ENCODE data around the gene CHCHD6.

DNA sequence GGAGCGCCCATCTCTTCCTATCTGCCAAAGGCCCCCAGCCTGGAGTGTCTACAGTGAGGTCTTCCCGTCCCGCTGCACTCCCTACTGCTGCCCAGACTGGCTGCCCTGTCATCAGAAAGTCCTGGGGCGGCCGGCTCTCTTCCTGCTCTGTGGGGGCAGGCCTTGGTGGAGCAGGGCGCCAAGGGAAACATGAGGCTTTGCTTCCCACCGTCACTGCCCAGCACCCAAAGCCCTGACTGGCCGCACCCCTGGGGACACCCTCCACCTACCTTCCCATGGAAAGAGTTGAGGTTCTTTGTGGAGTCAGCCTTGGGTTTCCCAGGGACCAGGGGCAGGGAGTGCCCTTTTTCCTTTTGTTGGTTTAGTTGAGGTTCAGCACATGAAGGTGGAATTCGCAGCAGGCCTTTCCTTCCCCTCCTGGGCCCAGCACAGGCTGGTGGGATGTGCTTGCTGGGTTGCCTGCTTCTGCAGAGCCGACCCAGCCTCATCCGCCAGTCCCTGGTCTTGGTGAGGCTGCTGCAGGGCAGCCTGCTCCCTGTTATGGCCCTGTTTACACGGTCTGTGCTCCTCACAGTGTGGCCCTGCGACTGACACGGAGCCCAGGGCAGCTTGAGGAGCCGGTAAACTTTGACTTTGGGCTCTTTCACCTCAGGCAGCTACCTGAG, 227.0 kb downstream of the CHCHD6 start:
- TF ChIP-seq, protein P1, sequence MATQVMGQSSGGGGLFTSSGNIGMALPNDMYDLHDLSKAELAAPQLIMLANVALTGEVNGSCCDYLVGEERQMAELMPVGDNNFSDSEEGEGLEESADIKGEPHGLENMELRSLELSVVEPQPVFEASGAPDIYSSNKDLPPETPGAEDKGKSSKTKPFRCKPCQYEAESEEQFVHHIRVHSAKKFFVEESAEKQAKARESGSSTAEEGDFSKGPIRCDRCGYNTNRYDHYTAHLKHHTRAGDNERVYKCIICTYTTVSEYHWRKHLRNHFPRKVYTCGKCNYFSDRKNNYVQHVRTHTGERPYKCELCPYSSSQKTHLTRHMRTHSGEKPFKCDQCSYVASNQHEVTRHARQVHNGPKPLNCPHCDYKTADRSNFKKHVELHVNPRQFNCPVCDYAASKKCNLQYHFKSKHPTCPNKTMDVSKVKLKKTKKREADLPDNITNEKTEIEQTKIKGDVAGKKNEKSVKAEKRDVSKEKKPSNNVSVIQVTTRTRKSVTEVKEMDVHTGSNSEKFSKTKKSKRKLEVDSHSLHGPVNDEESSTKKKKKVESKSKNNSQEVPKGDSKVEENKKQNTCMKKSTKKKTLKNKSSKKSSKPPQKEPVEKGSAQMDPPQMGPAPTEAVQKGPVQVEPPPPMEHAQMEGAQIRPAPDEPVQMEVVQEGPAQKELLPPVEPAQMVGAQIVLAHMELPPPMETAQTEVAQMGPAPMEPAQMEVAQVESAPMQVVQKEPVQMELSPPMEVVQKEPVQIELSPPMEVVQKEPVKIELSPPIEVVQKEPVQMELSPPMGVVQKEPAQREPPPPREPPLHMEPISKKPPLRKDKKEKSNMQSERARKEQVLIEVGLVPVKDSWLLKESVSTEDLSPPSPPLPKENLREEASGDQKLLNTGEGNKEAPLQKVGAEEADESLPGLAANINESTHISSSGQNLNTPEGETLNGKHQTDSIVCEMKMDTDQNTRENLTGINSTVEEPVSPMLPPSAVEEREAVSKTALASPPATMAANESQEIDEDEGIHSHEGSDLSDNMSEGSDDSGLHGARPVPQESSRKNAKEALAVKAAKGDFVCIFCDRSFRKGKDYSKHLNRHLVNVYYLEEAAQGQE (IDR thresholded peaks at IDR 0.05; ENCODE audit: insufficient read depth in 1 of 2, low read depth in 2 of 2, low read length in 2 of 2) = no peak
- TF ChIP-seq POLR2AphosphoS5 (IDR thresholded peaks at IDR 0.05; ENCODE audit: low read depth, low read length) = no peak
